KMS-11 (cell line): ENCODE data around the gene SLC16A7.

Source experiments
- H2AFZ ChIP-seq: fragments of 200-600 bp; sonication (generic); 2 replicates; pipeline ENCODE4 v1.6.1; 2016; ENCODE audit warnings: antibody characterized with exemption, mixed run types, low read depth
- H3K27ac ChIP-seq: fragments of 200-600 bp; sonication (generic); 2 replicates; pipeline ENCODE4 v1.6.1; 2016; ENCODE audit warnings: mild to moderate bottlenecking, mixed run types
- H3K27me3 ChIP-seq: fragments of 200-600 bp; sonication (generic); 2 replicates; pipeline ENCODE4 v1.6.1; 2017; ENCODE audit warnings: mild to moderate bottlenecking, low read depth, mixed run types, moderate library complexity; ENCODE audit not compliant: insufficient read depth
- H3K36me3 ChIP-seq: fragments of 200-600 bp; sonication (generic); 2 replicates; pipeline ENCODE4 v1.6.1; 2017; ENCODE audit warnings: mild to moderate bottlenecking, mixed run types; ENCODE audit not compliant: insufficient read depth
- H3K4me1 ChIP-seq: fragments of 200-600 bp; sonication (generic); 2 replicates; pipeline ENCODE4 v1.6.1; 2016; ENCODE audit warnings: mild to moderate bottlenecking, low read depth, mixed run types; ENCODE audit not compliant: poor library complexity, severe bottlenecking
- H3K4me2 ChIP-seq: fragments of 200-600 bp; sonication (generic); 2 replicates; pipeline ENCODE4 v1.7.0; 2016; ENCODE audit warnings: mild to moderate bottlenecking, mixed run types
- H3K4me3 ChIP-seq: fragments of 200-600 bp; sonication (generic); IDR thresholded peaks from 2 replicates; pipeline ENCODE4 v1.6.1; 2017; ENCODE audit warnings: low read depth, low read length, mixed read lengths; ENCODE audit not compliant: insufficient read depth
- H3K79me2 ChIP-seq: fragments of 200-600 bp; sonication (generic); 2 replicates; pipeline ENCODE4 v1.6.1; 2016; ENCODE audit warnings: low read depth, mixed run types; ENCODE audit not compliant: insufficient read depth
- H3K9ac ChIP-seq: fragments of 200-600 bp; sonication (generic); 2 replicates; pipeline ENCODE4 v1.6.1; 2016; ENCODE audit warnings: mild to moderate bottlenecking, mixed run types
- H4K20me1 ChIP-seq: fragments of 200-600 bp; sonication (generic); 2 replicates; pipeline ENCODE4 v1.6.1; 2016; ENCODE audit warnings: mild to moderate bottlenecking, mixed run types; ENCODE audit not compliant: insufficient read depth
- CTCF ChIP-seq: fragments of 200-600 bp; sonication (generic); conservative IDR thresholded peaks from 2 replicates; pipeline ENCODE4 v1.6.1; 2017; ENCODE audit warnings: low read depth, mild to moderate bottlenecking, antibody characterized with exemption, low read length, moderate library complexity, mixed read lengths

The SLC16A7 gene

GRCh38 chr12:59664495-59664894 lies 68.7 kb downstream of the SLC16A7 start:
- no peaks in the 10 kb centered on the region for H3K4me1 ChIP-seq
- TF ChIP-seq CTCF = no peak
- H4K20me1 ChIP-seq = no peaks in the 10 kb centered on the region; the same call in 1 of the 2 replicates
- H3K4me3 ChIP-seq = no peak overlapping the region
- H3K27me3 ChIP-seq = no peaks in the 10 kb centered on the region
- H3K79me2 ChIP-seq = no peaks in the 10 kb centered on the region
- no peak overlapping the region for H3K4me2 ChIP-seq
- no peak overlapping the region for H2AFZ ChIP-seq
- no peak overlapping the region for H3K9ac ChIP-seq
- no peaks in the 10 kb centered on the region for H3K36me3 ChIP-seq
- H3K27ac ChIP-seq = no peak overlapping the region

GRCh38 chr12:59665701-59666100 lies 69.9 kb downstream of the SLC16A7 start:
- TF ChIP-seq CTCF = no peak
- no peaks in the 10 kb centered on the region; the same call in 1 of the 2 replicates for H4K20me1 ChIP-seq
- no peak overlapping the region for H3K4me2 ChIP-seq
- no peak overlapping the region for H3K9ac ChIP-seq
- no peak overlapping the region for H3K4me3 ChIP-seq
- no peak overlapping the region for H2AFZ ChIP-seq
- H3K36me3 ChIP-seq = no peaks in the 10 kb centered on the region
- no peak overlapping the region for H3K27ac ChIP-seq
- no peaks in the 10 kb centered on the region for H3K4me1 ChIP-seq
- no peaks in the 10 kb centered on the region for H3K27me3 ChIP-seq
- no peaks in the 10 kb centered on the region for H3K79me2 ChIP-seq

- H2AFZ ChIP-seq = no peak overlapping the region
- no peak for TF ChIP-seq CTCF
- no peak overlapping the region for H3K4me2 ChIP-seq
- H3K79me2 ChIP-seq = no peaks in the 10 kb centered on the region
- H3K4me1 ChIP-seq = no peaks in the 10 kb centered on the region
- no peaks in the 10 kb centered on the region; the same call in 1 of the 2 replicates for H4K20me1 ChIP-seq
- no peak overlapping the region for H3K27ac ChIP-seq
- H3K9ac ChIP-seq = no peak overlapping the region
- H3K27me3 ChIP-seq = no peaks in the 10 kb centered on the region
- no peaks in the 10 kb centered on the region for H3K36me3 ChIP-seq
- no peak overlapping the region for H3K4me3 ChIP-seq
Measured at GRCh38 chr12:59668674-59669073, 72.8 kb downstream of the SLC16A7 start.

GRCh38 chr12:59672273-59672672 lies 76.4 kb downstream of the SLC16A7 start:
- no peaks in the 10 kb centered on the region for H3K36me3 ChIP-seq
- no peak overlapping the region for H3K27ac ChIP-seq
- no peak overlapping the region for H2AFZ ChIP-seq
- H3K4me3 ChIP-seq = no peak overlapping the region
- no peak overlapping the region for H3K4me2 ChIP-seq
- no peaks in the 10 kb centered on the region for H4K20me1 ChIP-seq
- no peaks in the 10 kb centered on the region for H3K79me2 ChIP-seq
- no peak for TF ChIP-seq CTCF
- no peaks in the 10 kb centered on the region for H3K4me1 ChIP-seq
- H3K27me3 ChIP-seq = no peaks in the 10 kb centered on the region
- H3K9ac ChIP-seq = no peak overlapping the region

- Histone ChIP-seq H3K27me3 (no peaks in the 10 kb centered on the region), H3K79me2 (no peaks in the 10 kb centered on the region), H3K4me2 (no peak overlapping the region), H2AFZ (no peak overlapping the region), H3K27ac (no peak overlapping the region), H3K4me1 (no peaks in the 10 kb centered on the region), H3K9ac (no peak overlapping the region), H3K36me3 (no peaks in the 10 kb centered on the region), H4K20me1 (no peaks in the 10 kb centered on the region), H3K4me3 (no peak overlapping the region)
- TF ChIP-seq CTCF = no peak
Measured at GRCh38 chr12:59675461-59675860, 79.6 kb downstream of the SLC16A7 start.
